ENCODE measurements around the gene PPARD.

GRCh38 chr6:35477028-35477427 lies 134.7 kb downstream of the PPARD start:
- TF ChIP-seq, protein P1, sequence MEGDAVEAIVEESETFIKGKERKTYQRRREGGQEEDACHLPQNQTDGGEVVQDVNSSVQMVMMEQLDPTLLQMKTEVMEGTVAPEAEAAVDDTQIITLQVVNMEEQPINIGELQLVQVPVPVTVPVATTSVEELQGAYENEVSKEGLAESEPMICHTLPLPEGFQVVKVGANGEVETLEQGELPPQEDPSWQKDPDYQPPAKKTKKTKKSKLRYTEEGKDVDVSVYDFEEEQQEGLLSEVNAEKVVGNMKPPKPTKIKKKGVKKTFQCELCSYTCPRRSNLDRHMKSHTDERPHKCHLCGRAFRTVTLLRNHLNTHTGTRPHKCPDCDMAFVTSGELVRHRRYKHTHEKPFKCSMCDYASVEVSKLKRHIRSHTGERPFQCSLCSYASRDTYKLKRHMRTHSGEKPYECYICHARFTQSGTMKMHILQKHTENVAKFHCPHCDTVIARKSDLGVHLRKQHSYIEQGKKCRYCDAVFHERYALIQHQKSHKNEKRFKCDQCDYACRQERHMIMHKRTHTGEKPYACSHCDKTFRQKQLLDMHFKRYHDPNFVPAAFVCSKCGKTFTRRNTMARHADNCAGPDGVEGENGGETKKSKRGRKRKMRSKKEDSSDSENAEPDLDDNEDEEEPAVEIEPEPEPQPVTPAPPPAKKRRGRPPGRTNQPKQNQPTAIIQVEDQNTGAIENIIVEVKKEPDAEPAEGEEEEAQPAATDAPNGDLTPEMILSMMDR (IDR thresholded peaks at IDR 0.05) = no peak
- no peak for TF ChIP-seq POLR2A (IDR thresholded peaks at IDR 0.05)

Measured in adrenal gland (tissue), 5 donors.